ENCODE results near the gene ARHGAP15.

ARHGAP15 gene

DNA sequence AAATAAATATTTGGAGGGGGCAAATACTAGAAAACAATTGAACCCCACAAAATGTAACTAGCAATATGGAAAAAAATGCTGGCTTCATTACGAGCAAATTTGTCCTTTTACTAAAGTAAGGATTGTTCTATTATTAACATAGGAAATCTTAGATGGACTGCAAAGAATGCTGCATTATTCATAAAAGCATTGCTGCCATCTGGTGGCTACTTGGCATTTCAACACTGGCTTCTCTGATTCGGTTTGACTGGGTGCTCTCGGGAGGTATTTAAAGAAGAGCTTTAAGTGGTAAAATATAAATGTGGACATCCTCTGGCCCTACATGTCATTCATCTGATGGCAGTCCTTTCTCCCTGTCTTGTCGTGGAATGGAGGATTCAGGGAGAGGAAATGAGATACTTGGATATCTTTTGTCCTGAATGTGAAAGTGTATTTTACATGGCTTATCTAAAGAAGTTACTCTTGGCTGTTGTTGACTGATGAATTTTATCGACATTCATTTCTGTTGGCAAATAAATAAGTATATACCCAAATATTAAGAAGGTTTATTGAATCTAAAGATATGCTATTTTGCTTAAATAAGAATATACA lies 130.2 kb downstream of the ARHGAP15 start:
- DNase-seq (ENCODE audit: low read depth in 2 of 2, low spot score in 1 of 2) = peak; percentile 37 to 54

DNA sequence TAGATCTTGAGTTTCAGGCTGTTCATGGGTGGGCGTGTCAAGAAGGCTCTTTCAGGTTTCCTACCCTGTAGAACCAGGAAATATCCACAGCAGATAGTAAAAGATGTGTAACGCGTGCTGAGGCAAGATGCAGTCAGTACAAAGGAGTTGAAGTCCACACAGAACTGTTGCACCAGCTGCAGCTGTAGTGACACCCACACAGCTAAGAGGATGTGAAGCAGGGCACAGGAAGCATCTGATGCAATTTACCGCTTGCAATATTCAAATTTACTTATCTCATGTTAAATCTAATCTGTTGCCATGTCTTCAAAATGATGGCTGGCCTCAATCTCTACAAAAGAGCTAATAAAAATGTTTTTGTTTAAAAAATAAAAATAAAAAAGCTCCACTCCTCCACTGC lies 132.8 kb downstream of the ARHGAP15 start:
- DNase-seq (ENCODE audit: low read depth in 2 of 2, low spot score in 1 of 2) = no peak

- no peak for DNase-seq (ENCODE audit: low read depth in 2 of 2, low spot score in 1 of 2)
These were observed 133.2 kb downstream of the ARHGAP15 start for GRCh38 chr2:143262389-143262788.

GRCh38 chr2:143263066-143263625 lies 133.9 kb downstream of the ARHGAP15 start:
- DNase-seq (ENCODE audit: low read depth in 2 of 2, low spot score in 1 of 2) = no peak

DNA sequence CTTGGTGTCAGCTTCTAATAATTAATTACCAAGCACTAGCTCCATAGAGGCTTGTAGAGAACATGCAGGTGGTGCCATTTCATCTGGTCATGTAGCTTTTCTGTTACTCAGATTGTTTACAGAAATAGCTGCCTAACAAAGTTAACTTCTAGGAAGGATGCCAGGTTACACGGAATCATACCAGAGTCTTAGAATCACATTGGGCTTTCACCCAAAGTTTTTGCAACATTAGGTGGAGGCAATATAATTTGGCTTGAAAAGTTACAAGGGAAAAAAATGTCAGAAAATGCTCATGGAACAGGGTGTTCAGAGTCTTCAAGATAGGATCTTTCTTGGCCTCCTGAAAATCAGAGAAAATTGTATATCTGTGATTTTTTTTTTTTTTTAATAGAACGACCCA lies 135.6 kb downstream of the ARHGAP15 start:
- no peak for DNase-seq (ENCODE audit: low read depth in 2 of 2, low spot score in 1 of 2)

GRCh38 chr2:143279672-143280071 lies 150.5 kb downstream of the ARHGAP15 start:
- DNase-seq (ENCODE audit: low read depth in 2 of 2, low spot score in 1 of 2) = no peak

GRCh38 chr2:143280097-143280757 lies 151.0 kb downstream of the ARHGAP15 start:
- no peak for DNase-seq (ENCODE audit: low read depth in 2 of 2, low spot score in 1 of 2)

- no peak for DNase-seq (ENCODE audit: low read depth in 2 of 2, low spot score in 1 of 2)
These were observed 153.5 kb downstream of the ARHGAP15 start for GRCh38 chr2:143282684-143283083.

DNA sequence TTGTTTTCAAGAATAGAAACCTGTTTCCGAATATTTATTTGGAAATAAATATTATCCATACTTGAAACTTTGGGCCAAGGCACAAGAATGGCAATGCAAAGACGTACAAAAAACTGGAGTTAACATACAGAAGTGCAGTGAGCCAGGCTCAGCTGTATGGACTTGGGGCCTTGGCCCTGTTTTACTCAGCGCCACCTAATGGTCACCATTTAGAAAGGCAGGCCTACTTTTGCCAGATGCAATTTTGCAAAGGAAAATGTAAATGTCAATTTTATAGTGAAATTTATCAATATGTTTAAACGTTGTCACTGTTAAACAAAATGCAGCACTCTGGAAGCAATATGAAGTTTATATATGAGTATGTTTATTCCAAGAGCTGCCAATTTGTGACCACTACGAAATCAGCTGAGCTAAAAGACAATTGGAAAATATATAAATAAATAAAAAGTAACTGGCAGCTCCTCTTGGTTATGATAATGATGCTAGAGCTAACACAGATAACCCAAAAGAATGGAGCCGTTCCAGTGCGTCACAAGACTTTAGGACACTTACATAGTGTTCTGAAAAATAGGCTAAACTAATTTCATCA lies 155.0 kb downstream of the ARHGAP15 start:
- DNase-seq (ENCODE audit: low read depth in 2 of 2, low spot score in 1 of 2) = no peak

DNA sequence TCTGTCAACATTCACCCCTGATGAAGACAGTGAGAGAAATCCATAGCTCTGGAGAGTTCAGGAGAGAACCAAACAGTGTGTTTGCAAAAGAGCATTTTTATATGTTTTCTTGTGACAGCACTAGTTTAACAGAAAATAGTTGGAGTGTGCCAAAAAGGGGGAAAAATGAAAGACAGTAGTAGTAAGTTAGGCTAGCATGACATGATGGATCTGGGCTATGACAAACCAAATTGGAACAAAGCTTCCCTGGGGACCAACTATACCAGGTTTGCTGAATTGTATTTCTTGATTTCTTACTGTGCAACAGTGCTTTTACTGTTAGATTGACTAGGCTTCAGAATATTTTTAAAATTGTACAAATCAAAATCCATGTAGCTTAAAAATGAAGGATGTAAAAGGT lies 159.8 kb downstream of the ARHGAP15 start:
- DNase-seq (ENCODE audit: low read depth in 2 of 2, low spot score in 1 of 2) = no peak

GRCh38 chr2:143290221-143290620 lies 161.0 kb downstream of the ARHGAP15 start:
- no peak for DNase-seq (ENCODE audit: low read depth in 2 of 2, low spot score in 1 of 2)

DNA sequence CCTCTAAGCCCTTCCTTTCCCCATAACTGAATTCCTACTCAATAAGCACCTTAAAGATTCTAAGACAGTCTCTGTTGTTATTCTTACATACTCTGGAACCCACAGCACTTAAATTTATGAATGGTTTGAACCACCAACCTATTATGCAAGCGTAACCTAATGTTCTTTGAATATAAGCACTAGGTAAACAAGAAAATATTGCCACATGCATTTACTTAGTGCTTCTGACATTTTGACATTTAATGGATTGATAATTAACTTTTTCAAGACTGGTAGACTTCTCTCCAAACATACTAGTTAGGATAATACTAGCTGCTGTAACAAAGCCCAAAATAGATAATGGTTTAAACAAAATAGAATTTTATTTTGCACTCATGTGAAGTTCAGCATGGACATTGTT lies 164.8 kb downstream of the ARHGAP15 start:
- no peak for DNase-seq (ENCODE audit: low read depth in 2 of 2, low spot score in 1 of 2)

DNA sequence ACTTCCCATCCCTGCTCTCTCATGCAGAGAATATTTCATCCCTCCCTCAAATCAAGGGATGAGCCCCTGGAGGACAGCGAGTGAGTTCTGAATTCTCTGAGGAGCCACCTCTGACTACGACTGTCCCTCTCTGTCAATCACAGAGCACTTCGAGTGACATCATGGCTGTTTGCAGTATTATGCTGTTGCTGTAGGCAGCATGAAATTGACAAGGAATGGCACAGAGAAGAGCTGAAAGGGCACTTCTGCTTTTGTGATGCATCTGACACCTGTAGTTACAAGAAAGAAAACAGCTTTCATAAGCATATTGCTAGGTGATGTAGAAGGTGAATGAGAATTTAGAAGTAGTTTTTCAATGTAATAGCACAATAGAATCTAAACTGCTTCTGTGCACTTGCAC lies 166.9 kb downstream of the ARHGAP15 start:
- no peak for DNase-seq (ENCODE audit: low read depth in 2 of 2, low spot score in 1 of 2)

GRCh38 chr2:143297182-143297581 lies 168.0 kb downstream of the ARHGAP15 start:
- DNase-seq (ENCODE audit: low read depth in 2 of 2, low spot score in 1 of 2) = no peak

DNA sequence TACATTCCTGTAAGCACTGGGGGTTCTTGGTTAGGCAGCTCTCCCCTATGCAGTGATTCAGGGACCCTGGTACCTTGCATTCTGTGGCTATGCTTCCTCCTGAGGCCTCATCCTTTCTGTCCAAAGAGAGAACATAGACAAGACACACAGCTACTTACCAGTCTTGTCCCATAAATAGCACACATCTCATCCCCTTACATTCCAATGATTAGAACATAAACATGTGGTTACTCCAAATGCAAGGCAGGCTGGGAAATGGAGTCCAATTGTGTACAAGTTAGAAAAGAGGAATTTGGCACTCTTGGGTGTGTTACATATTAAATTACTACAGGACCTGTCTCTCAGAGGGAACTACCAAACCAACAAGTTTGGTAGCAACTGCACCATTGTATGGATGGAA lies 171.3 kb downstream of the ARHGAP15 start:
- DNase-seq (ENCODE audit: low read depth in 2 of 2, low spot score in 1 of 2) = no peak

DNA sequence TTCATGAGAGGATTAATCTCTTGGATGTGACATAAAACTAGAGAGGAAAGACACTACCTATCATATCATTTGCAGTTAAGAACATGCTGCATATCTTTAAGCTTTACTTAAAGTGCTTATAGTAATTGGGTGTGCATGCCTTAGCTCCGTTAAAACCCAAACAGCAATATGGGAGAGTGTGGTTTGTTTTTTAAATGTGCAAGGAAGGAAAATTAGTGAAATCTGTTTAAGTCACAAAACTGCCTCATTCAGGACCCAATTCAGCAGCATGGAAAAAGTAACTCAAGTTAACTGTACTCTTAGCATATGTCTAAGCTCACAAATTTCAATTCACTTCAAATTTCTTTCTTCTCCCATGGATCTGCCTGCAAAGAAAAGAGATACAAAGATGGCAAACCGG lies 182.2 kb downstream of the ARHGAP15 start:
- no peak for DNase-seq (ENCODE audit: low read depth in 2 of 2, low spot score in 1 of 2)

- no peak for DNase-seq (ENCODE audit: low read depth in 2 of 2, low spot score in 1 of 2)
These were observed 183.2 kb downstream of the ARHGAP15 start for GRCh38 chr2:143312441-143312840.

DNA sequence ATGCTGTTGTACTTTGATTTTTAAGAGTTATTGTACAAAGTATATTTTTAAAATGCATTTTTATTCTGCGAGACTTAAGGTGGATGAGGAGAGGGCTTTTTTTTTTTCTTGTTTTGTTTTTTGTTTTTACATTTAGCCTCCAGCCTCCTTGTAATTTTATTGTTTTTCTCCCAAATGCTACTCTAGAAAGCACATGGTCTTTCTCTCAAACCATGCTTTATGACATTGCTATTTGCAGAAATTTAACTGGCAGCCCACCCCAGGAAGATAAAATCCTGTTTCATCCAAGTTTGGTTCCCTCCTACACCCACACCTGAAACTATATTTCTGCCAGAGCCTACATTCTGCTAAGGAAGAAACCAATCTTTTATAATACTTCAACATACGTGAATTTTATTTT lies 184.6 kb downstream of the ARHGAP15 start:
- no peak for DNase-seq (ENCODE audit: low read depth in 2 of 2, low spot score in 1 of 2)

DNA sequence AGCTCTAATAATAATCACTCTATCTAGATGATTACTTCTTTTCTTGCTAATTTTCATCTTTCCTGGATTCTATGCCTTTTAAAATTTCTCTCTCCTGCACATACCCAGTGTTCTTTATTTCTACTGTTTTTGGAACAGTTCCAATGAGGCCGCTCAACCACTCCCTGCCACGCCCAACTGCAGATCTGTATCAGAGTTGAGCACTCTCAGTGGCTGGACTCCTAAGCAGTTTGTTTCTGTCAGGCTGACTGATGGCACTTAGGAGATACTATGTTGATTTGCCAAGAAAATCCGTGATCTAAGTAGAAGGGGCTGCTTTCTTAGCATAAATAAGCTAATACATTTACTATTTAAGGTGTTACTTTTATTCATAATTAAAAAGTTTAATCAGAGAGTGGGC lies 192.8 kb downstream of the ARHGAP15 start:
- no peak for DNase-seq (ENCODE audit: low read depth in 2 of 2, low spot score in 1 of 2)

DNA sequence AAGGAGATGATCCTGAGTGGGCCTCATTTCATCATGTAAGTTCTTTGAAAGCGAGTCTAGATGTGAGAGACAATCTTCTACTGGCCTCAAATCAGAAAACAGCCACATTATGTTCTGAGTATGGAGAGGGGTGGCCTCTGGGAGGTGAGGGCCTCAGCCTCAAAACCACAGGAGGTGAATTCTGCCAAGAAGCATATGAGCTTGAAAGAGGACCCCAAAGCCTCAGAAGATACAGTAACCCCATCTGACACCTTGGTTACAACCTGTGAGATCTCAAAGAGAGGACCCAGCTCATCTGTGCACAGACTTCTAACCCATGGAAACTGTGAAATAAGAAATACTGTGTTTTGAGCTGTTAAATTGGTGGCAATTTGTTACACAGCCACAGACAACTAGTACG lies 200.1 kb downstream of the ARHGAP15 start:
- no peak for DNase-seq (ENCODE audit: low read depth in 2 of 2, low spot score in 1 of 2)

DNA sequence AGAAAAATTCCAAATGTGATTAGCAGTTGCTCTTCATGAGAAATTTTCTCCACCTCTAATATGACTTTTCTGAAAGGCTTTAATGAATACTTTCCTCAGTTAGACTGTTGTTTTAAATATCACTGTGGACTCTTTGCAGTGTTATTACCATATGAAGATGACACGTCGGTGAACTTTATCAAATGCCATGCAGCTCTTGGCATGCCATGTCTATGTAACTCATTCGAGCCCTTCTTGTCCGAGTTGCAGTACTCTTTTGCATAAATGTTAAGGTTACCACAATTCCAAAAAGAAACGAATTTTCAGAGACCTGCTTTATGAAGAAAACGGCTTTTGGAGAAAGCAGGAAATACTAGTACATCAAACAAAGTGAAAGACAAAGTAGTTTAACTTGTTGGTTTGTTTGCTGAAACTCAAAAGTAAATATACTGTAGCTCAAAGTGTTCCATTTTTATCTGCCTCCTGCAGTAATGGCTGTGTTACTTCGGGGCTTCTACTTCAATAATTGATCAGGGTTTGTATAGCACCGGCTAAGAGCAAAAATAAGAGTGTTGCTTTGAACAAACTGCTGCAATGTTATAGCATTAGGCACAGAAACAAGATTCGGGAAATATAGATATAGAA lies 204.1 kb downstream of the ARHGAP15 start:
- DNase-seq (ENCODE audit: low read depth in 2 of 2, low spot score in 1 of 2) = no peak

- no peak for DNase-seq (ENCODE audit: low read depth in 2 of 2, low spot score in 1 of 2)
These were observed 204.6 kb downstream of the ARHGAP15 start for GRCh38 chr2:143333847-143334246.

Measured in stimulated activated CD8-positive, alpha-beta memory T cell treated with anti-CD3 and anti-CD28 coated beads, Interleukin-4, amount 100 ng/mL, for 4 hours (primary cell).